HCT116 (cell line): ENCODE data around the gene CBFA2T3. TPM values are rescaled to one million over a fixed set of nuclear protein-coding genes. Genes with fewer than 3 reads are reported as not detected.

Source experiments
- ATAC-seq: fragments of 200-7000 bp; cut with Tn5 transposase; 2 replicates; pipeline ENCODE4 v1.9.1; 2020; ENCODE audit warnings: mild to moderate bottlenecking, moderate library complexity
- BruUV-seq: library from RNA; stranded (reverse); fragments of 400-500 nt; replicated peaks from 2 replicates; lab custom pipeline; 2021; lab: Mats Ljungman, UMichigan
- CTCF ChIA-PET: fragments of 300-600 bp; sonication (Branson Sonifier 250); formaldehyde crosslinking; loops from one replicate; lab custom pipeline; 2021; ENCODE audit warnings: antibody characterized with exemption; lab: Charles Lee
- POLR2A ChIA-PET: fragments of 300-600, 350-600 bp; sonication (Branson Sonifier 250); formaldehyde crosslinking; loops from one replicate; lab custom pipeline; 2021; ENCODE audit warnings: antibody characterized with exemption; lab: Charles Lee
- RAD21 ChIA-PET, 2 experiments: fragments of 300-600 bp; sonication (Branson Sonifier 250); formaldehyde crosslinking; loops; one replicate each; lab custom pipeline; 2023; ENCODE audit warnings: low total read pairs in 2 of 2; ENCODE audit not compliant: uncharacterized antibody in 2 of 2, unreplicated experiment in 2 of 2, low non-redundant PET in 1 of 2; lab: Charles Lee
- DNase-seq: peaks from one replicate; pipeline ENCODE4 v3.0.0-alpha.2; 2010; ENCODE audit warnings: low read depth, low spot score
- H2AFZ ChIP-seq: fragments of 200-600 bp; shearing (Covaris generic), sonication (generic); 2 replicates; pipeline ENCODE4 v1.6.1; 2017; ENCODE audit warnings: low read depth, mixed run types, mixed read lengths, antibody characterized with exemption, low read length; ENCODE audit not compliant: poor library complexity, severe bottlenecking
- H3K27ac ChIP-seq: 2 replicates; pipeline ENCODE4 v1.5.1; 2012; ENCODE audit warnings: low read depth, low read length
- H3K27me3 ChIP-seq: fragments of 200-600 bp; sonication (generic); 2 replicates; pipeline ENCODE4 v1.6.1; 2016; ENCODE audit warnings: mixed run types, low read length, mixed read lengths; ENCODE audit not compliant: insufficient read depth
- H3K36me3 ChIP-seq, 2 experiments: fragments of 200-500 bp in 1 of 2; fragments of 200-600 bp in 1 of 2; sonication (Bioruptor generic) in 1 of 2; sonication (generic) in 1 of 2; 2 replicates each; pipeline versions ENCODE4 v1.5.1 to v1.6.1; 2014 to 2016; ENCODE audit warnings: low read length in 2 of 2, inconsistent platforms in 1 of 2, mixed read lengths in 1 of 2, mixed run types in 1 of 2; ENCODE audit not compliant: insufficient read depth in 2 of 2, control insufficient read depth in 1 of 2
- H3K4me1 ChIP-seq, 2 experiments: fragments of 200-600 bp in 1 of 2; sonication (generic) in 1 of 2; 2 replicates each; pipeline versions ENCODE4 v1.5.1 to v1.6.1; 2012 to 2017; ENCODE audit warnings: low read length in 2 of 2, inconsistent platforms in 1 of 2, mild to moderate bottlenecking in 1 of 2, mixed read lengths in 1 of 2, mixed run types in 1 of 2, moderate library complexity in 1 of 2; ENCODE audit not compliant: insufficient read depth in 2 of 2, control insufficient read depth in 1 of 2
- H3K4me2 ChIP-seq: fragments of 200-600 bp; sonication (generic); 2 replicates; pipeline ENCODE4 v1.6.1; 2017; ENCODE audit warnings: mixed run types, low read length, mixed read lengths
- H3K4me3 ChIP-seq, 2 experiments: fragments of 200-600 bp in 1 of 2; sonication (generic) in 1 of 2; replicated peaks in 1 of 2; 2 replicates each; pipeline ENCODE4 v1.5.1; 2011 to 2016; ENCODE audit warnings: low read length in 2 of 2, control low read depth in 1 of 2, low read depth in 1 of 2, mild to moderate bottlenecking in 1 of 2, mixed read lengths in 1 of 2, mixed run types in 1 of 2
- H3K79me2 ChIP-seq: fragments of 200-600 bp; sonication (generic); 2 replicates; pipeline ENCODE4 v1.6.1; 2017; ENCODE audit warnings: mild to moderate bottlenecking, mixed run types, low read length, moderate library complexity, mixed read lengths; ENCODE audit not compliant: insufficient read depth
- H3K9ac ChIP-seq: fragments of 200-600 bp; sonication (generic); 2 replicates; pipeline ENCODE4 v1.6.1; 2016; ENCODE audit warnings: low read length, mixed read lengths
- H3K9me2 ChIP-seq: fragments of 200-600 bp; sonication (generic), shearing (Covaris generic); 2 replicates; pipeline ENCODE4 v1.6.1; 2017; ENCODE audit warnings: mixed run types, mild to moderate bottlenecking, moderate library complexity; ENCODE audit not compliant: insufficient read depth
- H3K9me3 ChIP-seq, 2 experiments: fragments of 200-500 bp in 1 of 2; fragments of 200-600 bp in 1 of 2; sonication (Bioruptor generic) in 1 of 2; sonication (generic) in 1 of 2; 2 replicates each; pipeline ENCODE4 v1.6.1; 2014 to 2017; ENCODE audit warnings: low read length in 2 of 2, mixed read lengths in 2 of 2, inconsistent platforms in 1 of 2, low read depth in 1 of 2, mild to moderate bottlenecking in 1 of 2, mixed run types in 1 of 2, moderate library complexity in 1 of 2; ENCODE audit not compliant: control insufficient read depth in 1 of 2, insufficient read depth in 1 of 2
- H4K20me1 ChIP-seq: fragments of 200-600 bp; sonication (generic), shearing (Covaris generic); 2 replicates; pipeline ENCODE4 v1.6.1; 2017; ENCODE audit warnings: mixed run types, mild to moderate bottlenecking, moderate library complexity; ENCODE audit not compliant: insufficient read depth
- CTCF ChIP-seq, 3 experiments: fragments of 200-600 bp in 1 of 3; sonication (generic) in 1 of 3; IDR thresholded peaks in 2 of 3; conservative IDR thresholded peaks in 1 of 3; 2 replicates each; pipeline ENCODE4 v1.5.1; 2012 to 2017; ENCODE audit warnings: low read depth in 2 of 3, low read length in 2 of 3, antibody characterized with exemption in 1 of 3, borderline replicate concordance in 1 of 3, control low read depth in 1 of 3, mild to moderate bottlenecking in 1 of 3, mixed read lengths in 1 of 3, mixed run types in 1 of 3, moderate library complexity in 1 of 3; ENCODE audit not compliant: insufficient read depth in 1 of 3
- EZH2phosphoT487 ChIP-seq: fragments of 200-600 bp; IDR thresholded peaks from 2 replicates; pipeline ENCODE4 v1.6.1; 2018; ENCODE audit warnings: antibody characterized with exemption, borderline replicate concordance
- RAD21 ChIP-seq: IDR thresholded peaks from 2 replicates; pipeline ENCODE4 v1.6.1; 2012; ENCODE audit warnings: low read depth, mild to moderate bottlenecking
- SIN3A ChIP-seq: IDR thresholded peaks from 2 replicates; pipeline ENCODE4 v1.6.1; 2012; ENCODE audit warnings: low read depth
- TCF7L2 ChIP-seq: IDR thresholded peaks from 2 replicates; pipeline ENCODE4 v1.7.0; 2011; ENCODE audit warnings: borderline replicate concordance, inconsistent platforms; ENCODE audit not compliant: insufficient read depth, insufficient read length; ENCODE audit errors: extremely low read depth
- YY1 ChIP-seq: IDR thresholded peaks from 2 replicates; pipeline ENCODE4 v1.6.1; 2011; ENCODE audit warnings: low read length, low read depth, moderate library complexity, mild to moderate bottlenecking; ENCODE audit not compliant: insufficient replicate concordance; ENCODE audit errors: extremely low read depth
- intact Hi-C: fragments of 100-400 bp; cut with micrococcal nuclease; formaldehyde crosslinking; loops from 2 replicates; pipeline ENCODE4 v1.10.0; 2022
- total RNA-seq: library from RNA; stranded (reverse); gene quantifications from one replicate; pipeline ENCODE4 v1.2.1, GENCODE V29; 2021; ENCODE audit not compliant: unreplicated experiment

CBFA2T3 gene
- total RNA-seq, 1 experiment from 2014 or later, result 19.1 TPM

- H3K27me3 ChIP-seq, result no peaks in the 10 kb centered on the region
- no peaks in the 10 kb centered on the region for H3K9me2 ChIP-seq
- RAD21 ChIA-PET, result interaction anchor here in 1 of 2 experiments (0.6 kb wide), 1 partner anchor 51 kb away, joined by 5 read pairs; no protein-coding TSS in a partner anchor
- no peak overlapping the region for H2AFZ ChIP-seq
- POLR2A ChIA-PET, result interaction anchor here (1.3 kb wide), 1 partner anchor 229 kb away, joined by 5 read pairs; the partner anchor contains the start of gene CDH15
- TF ChIP-seq RAD21 (peak; percentile 75), CTCF (IDR thresholded peaks at IDR 0.05 in 2 of 3, conservative IDR thresholded peaks at IDR 0.05 in 1 of 3; ENCODE audit: borderline replicate concordance in 1 of 3, insufficient read depth in 1 of 3, low read depth in 2 of 3, low read length in 2 of 3) (peak; percentile 41 to 78 (median 51); a peak in 5 of 6 replicates), SIN3A (no peak), EZH2phosphoT487 (no peak), YY1 (no peak), TCF7L2 (peak; percentile 51)
- CTCF ChIA-PET, result interaction anchor here (1.0 to 1.4 kb wide), 2 partner anchors 16 to 111 kb away, joined by 4 to 5 read pairs; no protein-coding TSS in a partner anchor
- peak overlapping the region; percentile 45 for H3K4me2 ChIP-seq
- intact Hi-C loops, result loop anchor here (1.0 to 5.0 kb wide), 3 partner anchors 110 to 275 kb away; partner anchors contain the start of gene ZNF778
- H4K20me1 ChIP-seq, result no peaks in the 10 kb centered on the region
- no peaks in the 10 kb centered on the region for H3K9me3 ChIP-seq
- no peaks in the 10 kb centered on the region for H3K36me3 ChIP-seq
- peaks cover 7% of the 10 kb centered on the region; the same call in 1 of the 2 replicates for H3K79me2 ChIP-seq
- peaks cover 0 to 18% of the 10 kb centered on the region in 2 experiments; a peak in 2 of 4 replicates for H3K4me1 ChIP-seq
- DNase-seq (peak; percentile 36), ATAC-seq (peak; percentile 83)
- H3K27ac ChIP-seq, result no peak overlapping the region
- peak overlapping the region; percentile 5 to 29 for H3K4me3 ChIP-seq
- no TSS peak for BruUV-seq
- H3K9ac ChIP-seq, result no peak overlapping the region
Observed at GRCh38 chr16:88941913-88942909, 34.8 kb downstream of the CBFA2T3 start.
